ENCODE data around the gene GTF2A1. TPM values are rescaled to one million over a fixed set of nuclear protein-coding genes. Genes with fewer than 3 reads are reported as not detected.

The GTF2A1 gene
- total and polyA plus RNA-seq, 2 donors from 2014 or later = 4.7 to 27.0 TPM

DNA sequence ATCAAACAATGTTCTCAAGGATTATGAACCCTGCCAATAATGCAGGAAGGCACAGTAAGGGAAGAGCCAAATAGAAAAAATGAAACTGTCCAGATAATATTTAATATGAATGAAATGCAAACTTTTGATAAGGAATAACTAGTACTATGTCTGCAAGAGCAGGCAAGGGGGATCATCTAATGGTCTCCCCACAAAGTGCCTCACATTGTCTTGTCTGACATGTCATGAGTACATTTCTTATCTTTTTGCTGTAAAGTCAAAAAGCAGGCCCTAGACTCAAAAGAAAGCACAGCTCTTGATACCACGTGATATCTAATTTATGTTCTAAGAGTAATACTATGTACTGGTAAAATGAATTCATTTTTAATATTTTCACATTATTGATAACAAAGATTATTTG is 43.9 kb upstream of the GTF2A1 start:
- TF ChIP-seq, protein P1, sequence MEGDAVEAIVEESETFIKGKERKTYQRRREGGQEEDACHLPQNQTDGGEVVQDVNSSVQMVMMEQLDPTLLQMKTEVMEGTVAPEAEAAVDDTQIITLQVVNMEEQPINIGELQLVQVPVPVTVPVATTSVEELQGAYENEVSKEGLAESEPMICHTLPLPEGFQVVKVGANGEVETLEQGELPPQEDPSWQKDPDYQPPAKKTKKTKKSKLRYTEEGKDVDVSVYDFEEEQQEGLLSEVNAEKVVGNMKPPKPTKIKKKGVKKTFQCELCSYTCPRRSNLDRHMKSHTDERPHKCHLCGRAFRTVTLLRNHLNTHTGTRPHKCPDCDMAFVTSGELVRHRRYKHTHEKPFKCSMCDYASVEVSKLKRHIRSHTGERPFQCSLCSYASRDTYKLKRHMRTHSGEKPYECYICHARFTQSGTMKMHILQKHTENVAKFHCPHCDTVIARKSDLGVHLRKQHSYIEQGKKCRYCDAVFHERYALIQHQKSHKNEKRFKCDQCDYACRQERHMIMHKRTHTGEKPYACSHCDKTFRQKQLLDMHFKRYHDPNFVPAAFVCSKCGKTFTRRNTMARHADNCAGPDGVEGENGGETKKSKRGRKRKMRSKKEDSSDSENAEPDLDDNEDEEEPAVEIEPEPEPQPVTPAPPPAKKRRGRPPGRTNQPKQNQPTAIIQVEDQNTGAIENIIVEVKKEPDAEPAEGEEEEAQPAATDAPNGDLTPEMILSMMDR (IDR thresholded peaks at IDR 0.05; ENCODE audit: borderline replicate concordance, extremely low read depth, insufficient read depth) = no peak
- intact Hi-C loops (cut with DNase I) = no loop called here
- Histone ChIP-seq H3K36me3 (ENCODE audit: control insufficient read depth in 2 of 3, insufficient read depth in 3 of 3, low read length in 3 of 3) (peaks cover 0 to 12% (median 4%) of the 10 kb centered on the region in 3 donors), H3K27me3 (ENCODE audit: control insufficient read depth, insufficient read depth, low read length) (no peaks in the 10 kb centered on the region), H3K9me3 (ENCODE audit: control insufficient read depth in 2 of 3, insufficient read depth in 1 of 3, low read length in 3 of 3) (no peaks in the 10 kb centered on the region), H3K9ac (ENCODE audit: low read length in 3 of 3) (no peak overlapping the region), H3K4me3 (ENCODE audit: low read length in 3 of 3) (no peak overlapping the region), H3K4me1 (ENCODE audit: control insufficient read depth in 2 of 3, insufficient read depth in 2 of 3, low read depth in 1 of 3, low read length in 3 of 3) (peaks cover 0 to 2% (median 0%) of the 10 kb centered on the region in 3 donors), H3K27ac (ENCODE audit: low read depth in 2 of 2, low read length in 2 of 2) (no peak overlapping the region)
- DNase-seq (no peak), FAIRE-seq (no peak)

DNA sequence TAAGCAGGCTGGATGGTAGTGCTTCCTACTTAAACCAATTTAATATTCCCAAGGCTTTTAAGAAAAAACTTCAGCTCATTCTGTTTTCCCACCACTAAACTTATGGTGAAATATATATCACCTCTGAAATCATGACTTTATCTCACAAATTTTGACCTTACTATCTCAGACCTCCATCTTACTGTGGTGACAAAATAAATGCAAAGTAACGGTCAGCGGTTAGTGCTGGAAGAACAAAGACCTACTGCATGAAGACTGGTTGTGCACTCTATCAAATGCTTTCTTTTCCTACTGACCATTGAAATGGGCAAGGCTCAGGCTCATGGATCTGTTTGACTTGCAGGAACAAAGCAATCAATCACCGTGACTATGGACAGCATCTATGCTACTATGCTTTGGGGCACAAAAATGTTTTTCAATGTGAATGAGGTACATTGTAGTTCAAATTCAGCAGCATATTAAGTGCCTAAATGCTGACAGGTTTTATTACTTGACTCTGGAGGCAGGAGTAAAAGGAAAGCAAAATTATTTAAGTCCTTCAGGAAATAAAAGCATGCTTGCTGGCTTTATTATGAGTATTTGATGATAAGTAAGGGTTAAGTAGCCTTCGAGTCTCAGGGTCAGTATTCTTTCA is 43.1 kb upstream of the GTF2A1 start:
- no peak overlapping the region for H3K9ac ChIP-seq (ENCODE audit: low read length in 3 of 3)
- DNase-seq (no peak), FAIRE-seq (no peak)
- no peak overlapping the region for H3K27ac ChIP-seq (ENCODE audit: low read depth in 2 of 2, low read length in 2 of 2)
- no peak overlapping the region for H3K4me3 ChIP-seq (ENCODE audit: low read length in 3 of 3)
- H3K4me1 ChIP-seq (ENCODE audit: control insufficient read depth in 2 of 3, insufficient read depth in 2 of 3, low read depth in 1 of 3, low read length in 3 of 3) = no peaks in the 10 kb centered on the region
- H3K27me3 ChIP-seq (ENCODE audit: control insufficient read depth, insufficient read depth, low read length) = no peaks in the 10 kb centered on the region
- TF ChIP-seq, protein P1 (IDR thresholded peaks at IDR 0.05; ENCODE audit: borderline replicate concordance, extremely low read depth, insufficient read depth) = no peak
- peaks cover 0 to 12% (median 4%) of the 10 kb centered on the region in 3 donors for H3K36me3 ChIP-seq (ENCODE audit: control insufficient read depth in 2 of 3, insufficient read depth in 3 of 3, low read length in 3 of 3)
- no peaks in the 10 kb centered on the region for H3K9me3 ChIP-seq (ENCODE audit: control insufficient read depth in 2 of 3, insufficient read depth in 1 of 3, low read length in 3 of 3)
- intact Hi-C loops (cut with DNase I) = no loop called here

DNA sequence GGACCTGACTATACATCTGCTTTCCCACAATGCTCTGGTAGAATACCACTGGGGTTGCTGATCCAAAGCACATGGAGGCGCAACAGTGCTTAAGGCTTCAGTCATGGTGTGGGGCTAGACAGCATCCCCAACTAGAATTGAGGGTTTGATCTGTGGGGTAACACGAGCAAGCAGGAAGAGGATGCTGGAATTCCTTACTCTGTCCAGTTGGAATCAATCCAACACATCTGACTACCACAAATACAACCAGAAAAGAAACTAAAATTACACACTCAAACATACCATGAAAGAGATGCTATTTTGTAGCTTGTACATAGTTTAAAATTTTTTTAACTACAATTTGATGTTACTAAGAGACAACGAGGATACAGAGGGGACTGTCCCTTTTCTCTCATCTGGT is 40.4 kb upstream of the GTF2A1 start:
- Histone ChIP-seq H3K4me1 (ENCODE audit: control insufficient read depth in 2 of 3, insufficient read depth in 2 of 3, low read depth in 1 of 3, low read length in 3 of 3) (no peaks in the 10 kb centered on the region), H3K9me3 (ENCODE audit: control insufficient read depth in 2 of 3, insufficient read depth in 1 of 3, low read length in 3 of 3) (no peaks in the 10 kb centered on the region), H3K27ac (ENCODE audit: low read depth in 2 of 2, low read length in 2 of 2) (no peak overlapping the region), H3K9ac (ENCODE audit: low read length in 3 of 3) (no peak overlapping the region), H3K27me3 (ENCODE audit: control insufficient read depth, insufficient read depth, low read length) (no peaks in the 10 kb centered on the region), H3K36me3 (ENCODE audit: control insufficient read depth in 2 of 3, insufficient read depth in 3 of 3, low read length in 3 of 3) (peaks cover 0 to 2% (median 0%) of the 10 kb centered on the region in 3 donors), H3K4me3 (ENCODE audit: low read length in 3 of 3) (no peak overlapping the region)
- FAIRE-seq = no peak
- DNase-seq = no peak
- intact Hi-C loops (cut with DNase I) = no loop called here
- TF ChIP-seq, protein P1 (IDR thresholded peaks at IDR 0.05; ENCODE audit: borderline replicate concordance, extremely low read depth, insufficient read depth) = no peak

DNA sequence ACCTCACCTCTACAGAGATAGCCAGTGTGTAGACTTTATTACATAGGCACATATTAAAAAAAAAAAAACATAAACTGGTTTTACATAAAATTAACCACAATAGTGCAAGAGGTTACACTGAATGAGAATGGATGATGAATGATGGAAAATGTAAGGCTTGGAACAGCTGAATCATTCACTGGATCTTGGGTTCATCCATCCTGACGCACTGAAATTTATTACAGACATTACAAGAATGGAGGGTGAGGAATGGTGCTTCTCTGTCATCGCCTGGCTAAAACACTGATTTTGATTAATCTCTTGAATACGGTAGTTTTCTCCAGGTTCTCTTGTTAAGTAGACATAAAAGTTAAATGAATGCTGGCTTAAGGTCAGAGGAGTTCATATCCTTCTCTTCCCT is 40.0 kb upstream of the GTF2A1 start:
- H3K27ac ChIP-seq (ENCODE audit: low read depth in 2 of 2, low read length in 2 of 2) = no peak overlapping the region
- H3K9ac ChIP-seq (ENCODE audit: low read length in 3 of 3) = no peak overlapping the region
- H3K4me3 ChIP-seq (ENCODE audit: low read length in 3 of 3) = no peak overlapping the region
- no peaks in the 10 kb centered on the region for H3K9me3 ChIP-seq (ENCODE audit: control insufficient read depth in 2 of 3, insufficient read depth in 1 of 3, low read length in 3 of 3)
- TF ChIP-seq, protein P1 (IDR thresholded peaks at IDR 0.05; ENCODE audit: borderline replicate concordance, extremely low read depth, insufficient read depth) = no peak
- intact Hi-C loops (cut with DNase I) = no loop called here
- no peaks in the 10 kb centered on the region for H3K27me3 ChIP-seq (ENCODE audit: control insufficient read depth, insufficient read depth, low read length)
- H3K4me1 ChIP-seq (ENCODE audit: control insufficient read depth in 2 of 3, insufficient read depth in 2 of 3, low read depth in 1 of 3, low read length in 3 of 3) = no peaks in the 10 kb centered on the region
- H3K36me3 ChIP-seq (ENCODE audit: control insufficient read depth in 2 of 3, insufficient read depth in 3 of 3, low read length in 3 of 3) = peaks cover 0 to 2% (median 0%) of the 10 kb centered on the region in 3 donors
- no peak for DNase-seq
- no peak for FAIRE-seq

Measured in kidney (tissue), 14 donors.